Neural cell (in vitro differentiated cells): ENCODE data around the gene CDKAL1. TPM values are rescaled to one million over a fixed set of nuclear protein-coding genes. Genes with fewer than 3 reads are reported as not detected.
"Not testable (repeated sequence)": the region's sequence is repeated elsewhere in the genome, so short reads cannot be mapped to it uniquely, and the experiment has no call there.

Experiments used
- H2AFZ ChIP-seq: fragments of 200-600, 300-800 bp; sonication (generic), shearing (Covaris generic); 2 replicates; pipeline ENCODE4 v1.6.0; 2014; ENCODE audit warnings: low read depth, mild to moderate bottlenecking, antibody characterized with exemption, low read length, moderate library complexity
- H3F3A ChIP-seq: fragments of 200-600 bp; shearing (Covaris generic); 2 replicates; pipeline ENCODE4 v1.6.1; 2016; ENCODE audit warnings: mild to moderate bottlenecking, moderate library complexity, mixed read lengths, antibody characterized with exemption, low read length; ENCODE audit not compliant: insufficient read depth, poor library complexity, severe bottlenecking
- H3K27ac ChIP-seq: fragments of 200-600, 300-800 bp; sonication (generic), shearing (Covaris generic); 2 replicates; pipeline ENCODE4 v1.5.1; 2014; ENCODE audit warnings: mild to moderate bottlenecking, low read length, moderate library complexity
- H3K27me3 ChIP-seq: fragments of 300-800, 200-600 bp; sonication (generic), shearing (Covaris generic); 2 replicates; pipeline ENCODE4 v1.6.0; 2014; ENCODE audit warnings: mild to moderate bottlenecking, low read depth, low read length, moderate library complexity; ENCODE audit not compliant: insufficient read depth
- H3K36me3 ChIP-seq: fragments of 300-800, 200-600 bp; sonication (generic), shearing (Covaris generic); 2 replicates; pipeline ENCODE4 v1.5.1; 2014; ENCODE audit warnings: mild to moderate bottlenecking, antibody characterized with exemption, low read length, moderate library complexity; ENCODE audit not compliant: insufficient read depth
- H3K4me2 ChIP-seq: fragments of 300-800, 200-600 bp; sonication (generic), shearing (Covaris generic); 2 replicates; pipeline ENCODE4 v1.6.0; 2014; ENCODE audit warnings: mild to moderate bottlenecking, low read length
- H3K4me3 ChIP-seq: fragments of 300-800, 200-600 bp; sonication (generic), shearing (Covaris generic); 2 replicates; pipeline ENCODE4 v1.5.1; 2014; ENCODE audit warnings: mild to moderate bottlenecking, low read length, moderate library complexity
- H3K79me2 ChIP-seq: fragments of 200-600 bp; shearing (Covaris generic); replicated peaks from 2 replicates; pipeline ENCODE4 v1.6.0; 2014; ENCODE audit warnings: mild to moderate bottlenecking, low read length, moderate library complexity; ENCODE audit not compliant: insufficient read depth
- H3K9ac ChIP-seq: fragments of 300-800, 200-600 bp; sonication (generic), shearing (Covaris generic); 2 replicates; pipeline ENCODE4 v1.6.1; 2016; ENCODE audit warnings: mild to moderate bottlenecking, low read length, mixed read lengths
- H3K9me2 ChIP-seq: fragments of 200-600 bp; shearing (Covaris generic); 2 replicates; pipeline ENCODE4 v1.6.1; 2016; ENCODE audit warnings: mild to moderate bottlenecking, low read length, mixed read lengths; ENCODE audit not compliant: insufficient read depth
- H3K9me3 ChIP-seq: fragments of 200-600, 300-800 bp; sonication (generic), shearing (Covaris generic); 2 replicates; pipeline ENCODE4 v1.6.1; 2016; ENCODE audit warnings: mild to moderate bottlenecking, mixed run types, low read length, moderate library complexity, mixed read lengths
- H4K20me1 ChIP-seq: fragments of 200-600 bp; shearing (Covaris generic); 2 replicates; pipeline ENCODE4 v1.6.1; 2016; ENCODE audit warnings: mild to moderate bottlenecking, mixed run types; ENCODE audit not compliant: insufficient read depth
- EP300 ChIP-seq: fragments of 450-650 bp; conservative IDR thresholded peaks from 2 replicates; pipeline ENCODE4 v1.6.1; 2014; ENCODE audit warnings: antibody characterized with exemption, mild to moderate bottlenecking, moderate library complexity; ENCODE audit not compliant: poor library complexity, severe bottlenecking
- EZH2 ChIP-seq: fragments of 200-600, 300-800 bp; shearing (Covaris generic), sonication (generic); IDR thresholded peaks from 2 replicates; pipeline ENCODE4 v1.6.1; 2014; ENCODE audit warnings: antibody characterized with exemption, low read length, borderline replicate concordance, mild to moderate bottlenecking; ENCODE audit not compliant: insufficient read depth, poor library complexity, severe bottlenecking
- MXI1 ChIP-seq: fragments of 450-650 bp; conservative IDR thresholded peaks from 2 replicates; pipeline ENCODE4 v1.6.1; 2014; ENCODE audit warnings: antibody characterized with exemption, mild to moderate bottlenecking; ENCODE audit not compliant: poor library complexity, severe bottlenecking
- POLR2AphosphoS5 ChIP-seq: IDR thresholded peaks from 2 replicates; pipeline ENCODE4 v1.6.1; 2012
- RAD21 ChIP-seq: fragments of 450-650 bp; conservative IDR thresholded peaks from 2 replicates; pipeline ENCODE4 v1.6.1; 2014; ENCODE audit warnings: antibody characterized with exemption, mild to moderate bottlenecking, moderate library complexity
- REST ChIP-seq: IDR thresholded peaks from 2 replicates; pipeline ENCODE4 v1.6.1; 2012; ENCODE audit warnings: borderline replicate concordance
- SMC3 ChIP-seq: fragments of 450-650 bp; conservative IDR thresholded peaks from 2 replicates; pipeline ENCODE4 v1.6.1; 2014; ENCODE audit warnings: antibody characterized with exemption, mild to moderate bottlenecking, moderate library complexity; ENCODE audit not compliant: poor library complexity
- TAF1 ChIP-seq: IDR thresholded peaks from 2 replicates; pipeline ENCODE4 v1.6.1; 2012; ENCODE audit warnings: low read depth
- polyA plus RNA-seq: library from polyadenylated mRNA; depleted of rRNA; stranded (reverse); fragments of >200 nt; gene quantifications from 2 replicates; pipeline ENCODE4 v1.2.3, GENCODE V29; 2014
- TF ChIP-seq, protein P1 (sequence below): fragments of 450-650 bp; IDR thresholded peaks from 2 replicates; pipeline ENCODE4 v1.5.1; 2014; ENCODE audit warnings: antibody characterized with exemption, mild to moderate bottlenecking, moderate library complexity; ENCODE audit not compliant: poor library complexity, severe bottlenecking

Gene CDKAL1
- polyA plus RNA-seq, 1 donor from 2014 or later, result 10.7 TPM

DNA sequence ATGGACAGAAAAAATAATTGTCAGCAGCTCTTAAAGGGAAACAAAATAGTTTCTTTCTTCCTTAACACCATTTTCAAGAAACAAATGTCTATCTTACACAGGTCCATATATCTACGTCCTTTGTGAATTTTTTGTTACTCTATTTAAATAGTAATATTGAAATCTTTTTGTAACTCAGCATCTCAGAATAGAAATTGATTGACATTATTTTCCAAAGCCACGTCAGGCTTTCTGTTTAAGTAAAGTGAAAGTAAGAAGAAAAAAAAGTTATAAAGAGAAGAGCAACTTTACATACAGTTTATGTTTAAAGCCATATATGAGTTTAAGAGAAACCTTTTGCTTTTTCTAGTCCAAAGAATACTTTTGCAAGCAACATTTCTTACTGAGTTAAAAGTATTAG lies 656.4 kb downstream of the CDKAL1 start:
- H3K9me2 ChIP-seq, result no peaks in the 10 kb centered on the region
- H2AFZ ChIP-seq, result no peak overlapping the region
- no peaks in the 10 kb centered on the region for H3K36me3 ChIP-seq
- H3K79me2 ChIP-seq, result no peaks in the 10 kb centered on the region
- H3K4me3 ChIP-seq, result no peak overlapping the region
- peak overlapping the region; percentile 69 for H3K27ac ChIP-seq
- TF ChIP-seq SMC3 (no peak), EP300 (no peak), POLR2AphosphoS5 (no peak), EZH2 (no peak), REST (no peak), MXI1 (no peak), TAF1 (no peak), RAD21 (no peak)
- TF ChIP-seq, protein P1, sequence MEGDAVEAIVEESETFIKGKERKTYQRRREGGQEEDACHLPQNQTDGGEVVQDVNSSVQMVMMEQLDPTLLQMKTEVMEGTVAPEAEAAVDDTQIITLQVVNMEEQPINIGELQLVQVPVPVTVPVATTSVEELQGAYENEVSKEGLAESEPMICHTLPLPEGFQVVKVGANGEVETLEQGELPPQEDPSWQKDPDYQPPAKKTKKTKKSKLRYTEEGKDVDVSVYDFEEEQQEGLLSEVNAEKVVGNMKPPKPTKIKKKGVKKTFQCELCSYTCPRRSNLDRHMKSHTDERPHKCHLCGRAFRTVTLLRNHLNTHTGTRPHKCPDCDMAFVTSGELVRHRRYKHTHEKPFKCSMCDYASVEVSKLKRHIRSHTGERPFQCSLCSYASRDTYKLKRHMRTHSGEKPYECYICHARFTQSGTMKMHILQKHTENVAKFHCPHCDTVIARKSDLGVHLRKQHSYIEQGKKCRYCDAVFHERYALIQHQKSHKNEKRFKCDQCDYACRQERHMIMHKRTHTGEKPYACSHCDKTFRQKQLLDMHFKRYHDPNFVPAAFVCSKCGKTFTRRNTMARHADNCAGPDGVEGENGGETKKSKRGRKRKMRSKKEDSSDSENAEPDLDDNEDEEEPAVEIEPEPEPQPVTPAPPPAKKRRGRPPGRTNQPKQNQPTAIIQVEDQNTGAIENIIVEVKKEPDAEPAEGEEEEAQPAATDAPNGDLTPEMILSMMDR, result no peak
- no peak overlapping the region for H3K4me2 ChIP-seq
- H3K9ac ChIP-seq, result no peak overlapping the region
- no peaks in the 10 kb centered on the region for H3K27me3 ChIP-seq
- H4K20me1 ChIP-seq, result no peaks in the 10 kb centered on the region
- no peaks in the 10 kb centered on the region for H3K9me3 ChIP-seq
- H3F3A ChIP-seq, result peaks cover 5% of the 10 kb centered on the region

GRCh38 chr6:21193790-21194475 lies 659.7 kb downstream of the CDKAL1 start:
- Histone ChIP-seq H3K9me2 (no peaks in the 10 kb centered on the region), H3K27me3 (no peaks in the 10 kb centered on the region), H3K9me3 (no peaks in the 10 kb centered on the region), H3K79me2 (no peaks in the 10 kb centered on the region), H3K27ac (no peak overlapping the region), H3F3A (no peaks in the 10 kb centered on the region), H3K4me2 (no peak overlapping the region), H3K9ac (no peak overlapping the region), H3K4me3 (no peak overlapping the region), H4K20me1 (no peaks in the 10 kb centered on the region), H3K36me3 (no peaks in the 10 kb centered on the region), H2AFZ (no peak overlapping the region)
- TF ChIP-seq RAD21, result no peak
- TF ChIP-seq REST, result no peak
- no peak for TF ChIP-seq TAF1
- TF ChIP-seq, protein P1, result no peak
- no peak for TF ChIP-seq POLR2AphosphoS5
- TF ChIP-seq SMC3, result no peak
- no peak for TF ChIP-seq EP300
- no peak for TF ChIP-seq MXI1
- TF ChIP-seq EZH2, result no peak

GRCh38 chr6:21195301-21195700 lies 661.0 kb downstream of the CDKAL1 start:
- not testable (repeated sequence) for H3K27ac ChIP-seq, H3K36me3 ChIP-seq, H3K9me2 ChIP-seq, H2AFZ ChIP-seq, H3K9ac ChIP-seq, H3K9me3 ChIP-seq, H3F3A ChIP-seq, H3K27me3 ChIP-seq, H3K4me2 ChIP-seq, H3K79me2 ChIP-seq, H3K4me3 ChIP-seq, H4K20me1 ChIP-seq
